Colonic mucosa (tissue), 4 donors: ENCODE data around the gene CFAP52. TPM values are rescaled to one million over a fixed set of nuclear protein-coding genes. Genes with fewer than 3 reads are reported as not detected.

ENCODE experiments used
- DNase-seq: peaks from one replicate; pipeline ENCODE4 v3.0.0-alpha.2; 2020
- H3K27ac ChIP-seq: fragments of 200-600 bp; one replicate; pipeline ENCODE4 v1.8.0; 2021
- H3K27me3 ChIP-seq: fragments of 200-600 bp; one replicate; pipeline ENCODE4 v1.8.0; 2021
- H3K36me3 ChIP-seq: fragments of 200-600 bp; one replicate; pipeline ENCODE4 v1.8.0; 2021
- H3K4me1 ChIP-seq: fragments of 200-600 bp; one replicate; pipeline ENCODE4 v1.8.0; 2021; ENCODE audit warnings: mild to moderate bottlenecking
- H3K4me3 ChIP-seq: fragments of 200-600 bp; one replicate; pipeline ENCODE4 v1.8.0; 2021
- H3K9ac ChIP-seq, 2 donors: one replicate each; pipeline ENCODE4 v1.7.0; 2013; ENCODE audit warnings: control low read depth in 2 of 2, low read depth in 2 of 2, low read length in 2 of 2
- H3K9me3 ChIP-seq: fragments of 200-600 bp; one replicate; pipeline ENCODE4 v1.8.0; 2021
- CTCF ChIP-seq: fragments of 200-600 bp; IDR thresholded peaks from one replicate; pipeline ENCODE4 v1.8.0; 2022; ENCODE audit warnings: antibody characterized with exemption, mild to moderate bottlenecking
- intact Hi-C: fragments of 100-400 bp; cut with DNase I; formaldehyde crosslinking; loops from one replicate; pipeline ENCODE4 v1.14.1; 2022
- total RNA-seq, 2 donors: library from RNA; stranded (reverse); fragmentation: NEBNext Ultra II Directional in 1 of 2; extraction: Animal tissue kit (Norgen Biotek cat#: 25700) in 1 of 2; gene quantifications; one replicate each; pipeline ENCODE4 v1.2.1, GENCODE V29; 2021
- donor health status: healthy.
- donor health status: DM: no; HTN: no; CAD: no.
- donor health status: DM: no; HTN: no; CAD: no.

Gene CFAP52
- total RNA-seq, 2 donors from 2014 or later = not detected

GRCh38 chr17:9677896-9678295 lies 101.5 kb downstream of the CFAP52 start:
- Histone ChIP-seq H3K9me3 (no peaks in the 10 kb centered on the region), H3K4me3 (no peak overlapping the region), H3K4me1 (no peaks in the 10 kb centered on the region), H3K36me3 (no peaks in the 10 kb centered on the region), H3K27ac (no peak overlapping the region), H3K9ac (no peak overlapping the region), H3K27me3 (no peaks in the 10 kb centered on the region)
- DNase-seq = no peak
- intact Hi-C loops = loop anchor here (5.0 to 10.0 kb wide), 2 partner anchors 51 to 93 kb away; no protein-coding TSS in a partner anchor
- no peak for TF ChIP-seq CTCF

DNA sequence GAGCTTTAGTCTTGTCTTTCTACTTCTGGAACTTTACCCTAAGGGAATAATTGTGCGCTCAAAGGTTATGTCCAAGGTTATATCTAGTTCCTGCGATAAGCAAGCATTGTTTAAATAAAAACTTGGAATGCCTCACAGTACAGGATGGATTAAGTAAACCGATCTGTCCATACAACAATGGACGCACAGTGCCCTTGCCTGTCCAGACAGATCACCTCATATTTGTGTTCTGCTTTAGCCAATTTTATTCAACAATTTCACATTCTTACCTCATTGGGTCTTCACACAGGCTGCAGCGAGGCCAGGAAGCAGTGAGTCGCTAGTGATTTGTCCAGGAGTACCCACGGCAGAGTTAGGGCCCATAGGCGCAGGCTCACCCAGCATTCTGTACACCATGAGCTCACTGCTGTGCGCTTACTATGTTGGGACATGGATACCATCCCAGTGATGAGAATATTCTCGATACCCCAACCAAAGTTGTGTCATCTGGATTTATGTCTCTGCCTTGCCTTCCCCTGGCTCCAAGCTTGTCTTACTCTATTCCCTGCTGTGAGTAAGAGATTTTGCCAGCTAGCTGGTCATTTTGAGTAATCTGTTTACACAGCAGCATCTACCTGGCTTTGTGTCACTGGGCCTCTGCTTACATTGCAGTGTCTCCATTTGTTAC lies 108.6 kb downstream of the CFAP52 start:
- Histone ChIP-seq H3K9me3 (no peaks in the 10 kb centered on the region), H3K36me3 (no peaks in the 10 kb centered on the region), H3K4me3 (no peak overlapping the region), H3K9ac (no peak overlapping the region), H3K27me3 (no peaks in the 10 kb centered on the region), H3K4me1 (no peaks in the 10 kb centered on the region), H3K27ac (no peak overlapping the region)
- TF ChIP-seq CTCF = no peak
- DNase-seq = no peak
- intact Hi-C loops = no loop called here

Other genes with a start within 250 kb of the CFAP52 start
- gene STX8, start 822 bp upstream of the CFAP52 start, total RNA-seq = 10 to 100 TPM; 41.6 to 57.2 TPM
- 10 to 100 TPM; 14.2 to 15.6 TPM for gene USP43, start 68.9 kb downstream of the CFAP52 start, total RNA-seq
- gene DHRS7C, start 214.9 kb downstream of the CFAP52 start, total RNA-seq = under 1 TPM in 1 of 2 donors, not detected in 1; 0.40 TPM
- gene GSG1L2, start 245.4 kb downstream of the CFAP52 start, total RNA-seq = not detected
- gene GLP2R, start 249.3 kb downstream of the CFAP52 start, total RNA-seq = 1 to 10 TPM; 2.1 to 4.8 TPM